ENCODE data around the gene RAPGEFL1. TPM values are rescaled to one million over a fixed set of nuclear protein-coding genes. Genes with fewer than 3 reads are reported as not detected.
A peak's percentile ranks its signal among the peaks of the same experiment; 100 is the strongest.
"Not testable (repeated sequence)": the region's sequence is repeated elsewhere in the genome, so short reads cannot be mapped to it uniquely, and the experiment has no call there.

RAPGEFL1 gene
- total and polyA plus RNA-seq, 4 donors = 6.4 to 16.6 (median 11.2) TPM

GRCh38 chr17:40206193-40206592, 28.9 kb downstream of the RAPGEFL1 start:
- DNase-seq = peak in 1 of 2 donors; percentile 9
- H3K27ac ChIP-seq (ENCODE audit: low read depth in 1 of 2, low read length in 2 of 2); ATAC-seq (ENCODE audit: low FRiP score); H3K4me3 ChIP-seq (ENCODE audit: low read length in 2 of 2); H3K27me3 ChIP-seq (ENCODE audit: control insufficient read depth in 1 of 2, insufficient read depth in 2 of 2, low read length in 1 of 2); H3K4me1 ChIP-seq (ENCODE audit: control insufficient read depth in 1 of 2, insufficient read depth in 2 of 2, low read length in 2 of 2); H3K36me3 ChIP-seq (ENCODE audit: control insufficient read depth in 1 of 2, insufficient read depth in 2 of 2, low read length in 1 of 2); H3K9me3 ChIP-seq (ENCODE audit: control insufficient read depth, low read length): not testable (repeated sequence)
- WGBS, 2 donors = 93 to 95% methylated on average over 8 of the region's 8 CpGs
- intact Hi-C loops (cut with DNase I) = loop anchor here in 1 of 2 donors (10.0 kb wide), 1 partner anchor 149 kb away; no protein-coding TSS in a partner anchor

GRCh38 chr17:40209404-40210093, 32.3 kb downstream of the RAPGEFL1 start:
- 64 to 65% methylated on average over 2 of the region's 2 CpGs for WGBS, 2 donors
- Histone ChIP-seq H3K4me3 (ENCODE audit: low read length in 2 of 2) (no peak overlapping the region), H3K36me3 (ENCODE audit: control insufficient read depth in 1 of 2, insufficient read depth in 2 of 2, low read length in 1 of 2) (no peaks in the 10 kb centered on the region), H3K9me3 (ENCODE audit: control insufficient read depth, low read length) (no peaks in the 10 kb centered on the region), H3K27ac (ENCODE audit: low read depth in 1 of 2, low read length in 2 of 2) (no peak overlapping the region), H3K27me3 (ENCODE audit: control insufficient read depth in 1 of 2, insufficient read depth in 2 of 2, low read length in 1 of 2) (no peaks in the 10 kb centered on the region), H3K4me1 (ENCODE audit: control insufficient read depth in 1 of 2, insufficient read depth in 2 of 2, low read length in 2 of 2) (no peaks in the 10 kb centered on the region)
- DNase-seq = no peak
- ATAC-seq (ENCODE audit: low FRiP score) = no peak
- intact Hi-C loops (cut with DNase I) = loop anchor here in 1 of 2 donors (10.0 kb wide), 1 partner anchor 145 kb away; no protein-coding TSS in a partner anchor

GRCh38 chr17:40213914-40214313, 36.6 kb downstream of the RAPGEFL1 start:
- ATAC-seq (ENCODE audit: low FRiP score); H3K9me3 ChIP-seq (ENCODE audit: control insufficient read depth, low read length); H3K4me3 ChIP-seq (ENCODE audit: low read length in 2 of 2); H3K27me3 ChIP-seq (ENCODE audit: control insufficient read depth in 1 of 2, insufficient read depth in 2 of 2, low read length in 1 of 2); DNase-seq; intact Hi-C loops (cut with DNase I); H3K27ac ChIP-seq (ENCODE audit: low read depth in 1 of 2, low read length in 2 of 2); H3K36me3 ChIP-seq (ENCODE audit: control insufficient read depth in 1 of 2, insufficient read depth in 2 of 2, low read length in 1 of 2); H3K4me1 ChIP-seq (ENCODE audit: control insufficient read depth in 1 of 2, insufficient read depth in 2 of 2, low read length in 2 of 2): not testable (repeated sequence)
- 75 to 77% methylated on average over 6 of the region's 6 CpGs for WGBS, 2 donors

- intact Hi-C loops (cut with DNase I) = no loop called here
- Histone ChIP-seq H3K4me1 (ENCODE audit: control insufficient read depth in 1 of 2, insufficient read depth in 2 of 2, low read length in 2 of 2) (peaks cover 0 to 3% of the 10 kb centered on the region in 2 donors), H3K27me3 (ENCODE audit: control insufficient read depth in 1 of 2, insufficient read depth in 2 of 2, low read length in 1 of 2) (no peaks in the 10 kb centered on the region), H3K9me3 (ENCODE audit: control insufficient read depth, low read length) (no peaks in the 10 kb centered on the region), H3K4me3 (ENCODE audit: low read length in 2 of 2) (no peak overlapping the region), H3K36me3 (ENCODE audit: control insufficient read depth in 1 of 2, insufficient read depth in 2 of 2, low read length in 1 of 2) (no peaks in the 10 kb centered on the region), H3K27ac (ENCODE audit: low read depth in 1 of 2, low read length in 2 of 2) (peak overlapping the region in 1 of 2 donors; percentile 39)
- ATAC-seq (ENCODE audit: low FRiP score) = no peak
- peak in 1 of 2 donors; percentile 3 for DNase-seq
- WGBS, 2 donors = 77 to 85% methylated on average over 7 of the region's 7 CpGs
Measured at GRCh38 chr17:40218006-40218739, 40.9 kb downstream of the RAPGEFL1 start.

- DNase-seq (peak; percentile 98 to 99), ATAC-seq (ENCODE audit: low FRiP score) (peak; percentile 99)
- 1% methylated on average over 54 to 59 of the region's 59 CpGs for WGBS, 2 donors
- H3K27me3 ChIP-seq (ENCODE audit: control insufficient read depth in 1 of 2, insufficient read depth in 2 of 2, low read length in 1 of 2) = no peaks in the 10 kb centered on the region
- intact Hi-C loops (cut with DNase I) = no loop called here
- no peaks in the 10 kb centered on the region for H3K36me3 ChIP-seq (ENCODE audit: control insufficient read depth in 1 of 2, insufficient read depth in 2 of 2, low read length in 1 of 2)
- peaks cover 0 to 3% of the 10 kb centered on the region in 2 donors for H3K4me1 ChIP-seq (ENCODE audit: control insufficient read depth in 1 of 2, insufficient read depth in 2 of 2, low read length in 2 of 2)
- H3K9me3 ChIP-seq (ENCODE audit: control insufficient read depth, low read length) = no peaks in the 10 kb centered on the region
- peak within 1 kb of the TSS; percentile 45 to 91 for H3K4me3 ChIP-seq (ENCODE audit: low read length in 2 of 2)
- peak within 1 kb of the TSS in 1 of 2 donors; percentile 88 for H3K27ac ChIP-seq (ENCODE audit: low read depth in 1 of 2, low read length in 2 of 2)
Measured at GRCh38 chr17:40218740-40219593, 41.7 kb downstream of the RAPGEFL1 start, which contains the start of gene WIPF2. Gene WIPF2, plus strand, starts transcription at chr17:40219304. Its CDS starts 37,156 bp downstream, at chr17:40256460.

GRCh38 chr17:40219594-40220338, 42.5 kb downstream of the RAPGEFL1 start:
- H3K27me3 ChIP-seq (ENCODE audit: control insufficient read depth in 1 of 2, insufficient read depth in 2 of 2, low read length in 1 of 2) = no peaks in the 10 kb centered on the region
- H3K27ac ChIP-seq (ENCODE audit: low read depth in 1 of 2, low read length in 2 of 2) = peak overlapping the region in 1 of 2 donors; percentile 45
- intact Hi-C loops (cut with DNase I) = no loop called here
- H3K9me3 ChIP-seq (ENCODE audit: control insufficient read depth, low read length) = no peaks in the 10 kb centered on the region
- peaks cover 0 to 8% of the 10 kb centered on the region in 2 donors for H3K4me1 ChIP-seq (ENCODE audit: control insufficient read depth in 1 of 2, insufficient read depth in 2 of 2, low read length in 2 of 2)
- ATAC-seq (ENCODE audit: low FRiP score) = no peak
- WGBS, 2 donors = 1% methylated on average over 24 of the region's 24 CpGs
- DNase-seq = no peak
- no peaks in the 10 kb centered on the region for H3K36me3 ChIP-seq (ENCODE audit: control insufficient read depth in 1 of 2, insufficient read depth in 2 of 2, low read length in 1 of 2)
- H3K4me3 ChIP-seq (ENCODE audit: low read length in 2 of 2) = peak overlapping the region; percentile 45 to 91

- Histone ChIP-seq H3K9me3 (ENCODE audit: control insufficient read depth, low read length) (no peaks in the 10 kb centered on the region), H3K36me3 (ENCODE audit: control insufficient read depth in 1 of 2, insufficient read depth in 2 of 2, low read length in 1 of 2) (no peaks in the 10 kb centered on the region), H3K4me3 (ENCODE audit: low read length in 2 of 2) (no peak overlapping the region), H3K27me3 (ENCODE audit: control insufficient read depth in 1 of 2, insufficient read depth in 2 of 2, low read length in 1 of 2) (no peaks in the 10 kb centered on the region), H3K27ac (ENCODE audit: low read depth in 1 of 2, low read length in 2 of 2) (no peak overlapping the region), H3K4me1 (ENCODE audit: control insufficient read depth in 1 of 2, insufficient read depth in 2 of 2, low read length in 2 of 2) (peaks cover 0 to 8% of the 10 kb centered on the region in 2 donors)
- ATAC-seq (ENCODE audit: low FRiP score) = peak; percentile 36
- intact Hi-C loops (cut with DNase I) = no loop called here
- 28 to 30% methylated on average over 5 of the region's 5 CpGs for WGBS, 2 donors
- peak; percentile 17 to 55 for DNase-seq
Measured at GRCh38 chr17:40224718-40225550, 47.7 kb downstream of the RAPGEFL1 start.

Data from aorta (tissue), 5 donors.